CD4-positive, alpha-beta T cell treated with Interleukin-6 at 100 ng/mL for 8 hours (primary cell): ENCODE results near the gene AFDN.

ENCODE experiments used
- DNase-seq: peaks from one replicate; pipeline ENCODE4 v3.0.0-alpha.2; 2020; ENCODE audit warnings: mixed read lengths, low spot score

The AFDN gene

DNA sequence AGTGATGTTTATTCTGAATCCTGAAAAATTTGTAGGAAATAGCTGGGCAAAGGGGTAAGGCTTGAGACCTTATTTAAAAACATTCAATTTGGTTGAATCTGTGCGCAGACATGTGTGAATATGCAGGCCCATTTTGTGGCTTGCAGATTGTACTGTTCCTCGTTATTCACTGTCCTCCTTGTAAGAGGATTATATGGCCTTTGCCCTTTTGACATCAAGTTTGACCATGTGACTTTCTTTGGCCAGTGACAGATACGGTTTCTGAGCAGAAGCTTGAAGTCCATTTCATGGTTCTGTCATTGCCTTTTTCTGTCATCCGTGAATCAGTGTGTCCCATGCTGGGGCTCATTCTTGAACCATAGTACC lies 13.4 kb downstream of the AFDN start:
- DNase-seq, result no peak

- no peak for DNase-seq
These were observed 13.9 kb downstream of the AFDN start for GRCh38 chr6:167840526-167841179.

DNA sequence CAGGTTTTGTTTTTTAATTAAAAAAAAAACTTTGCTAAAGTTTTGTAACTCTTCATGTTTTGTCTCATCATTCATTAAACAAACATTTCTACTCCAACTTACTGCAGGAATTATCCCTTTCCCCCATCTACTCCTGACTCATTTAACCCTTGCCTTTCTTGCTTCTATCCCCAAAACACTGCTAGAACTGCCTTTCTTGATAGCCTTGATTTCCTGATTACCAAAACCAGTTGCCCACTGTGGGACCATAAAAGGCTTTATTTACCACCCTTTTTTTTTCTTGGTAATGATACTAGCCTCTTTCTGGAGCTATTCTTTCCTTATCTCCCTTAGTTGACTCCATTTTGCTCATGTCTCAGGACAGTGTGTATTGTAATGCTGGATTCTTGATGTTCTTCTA lies 15.3 kb downstream of the AFDN start:
- no peak for DNase-seq

GRCh38 chr6:167842457-167842856 lies 15.7 kb downstream of the AFDN start:
- no peak for DNase-seq

DNA sequence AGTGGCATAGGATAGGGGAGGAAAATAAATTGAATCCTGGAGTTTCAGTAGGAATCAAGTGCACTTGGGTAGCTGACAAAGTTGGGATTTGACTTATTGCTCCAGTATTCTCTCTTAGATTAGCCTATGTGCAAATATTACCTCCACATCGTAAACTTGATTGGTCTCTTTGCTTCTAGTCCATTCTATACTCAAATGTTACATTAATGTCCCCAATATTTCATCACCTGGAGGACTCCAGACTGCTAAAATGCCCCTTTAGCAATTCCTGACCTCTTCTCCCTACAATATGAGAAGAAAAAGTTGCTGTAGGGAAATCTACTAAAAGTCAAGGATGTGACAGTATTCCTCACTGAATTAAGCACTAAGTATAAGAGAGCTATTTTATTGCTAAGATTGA lies 16.3 kb downstream of the AFDN start:
- no peak for DNase-seq

GRCh38 chr6:167845856-167846255 lies 19.1 kb downstream of the AFDN start:
- DNase-seq, result no peak

DNA sequence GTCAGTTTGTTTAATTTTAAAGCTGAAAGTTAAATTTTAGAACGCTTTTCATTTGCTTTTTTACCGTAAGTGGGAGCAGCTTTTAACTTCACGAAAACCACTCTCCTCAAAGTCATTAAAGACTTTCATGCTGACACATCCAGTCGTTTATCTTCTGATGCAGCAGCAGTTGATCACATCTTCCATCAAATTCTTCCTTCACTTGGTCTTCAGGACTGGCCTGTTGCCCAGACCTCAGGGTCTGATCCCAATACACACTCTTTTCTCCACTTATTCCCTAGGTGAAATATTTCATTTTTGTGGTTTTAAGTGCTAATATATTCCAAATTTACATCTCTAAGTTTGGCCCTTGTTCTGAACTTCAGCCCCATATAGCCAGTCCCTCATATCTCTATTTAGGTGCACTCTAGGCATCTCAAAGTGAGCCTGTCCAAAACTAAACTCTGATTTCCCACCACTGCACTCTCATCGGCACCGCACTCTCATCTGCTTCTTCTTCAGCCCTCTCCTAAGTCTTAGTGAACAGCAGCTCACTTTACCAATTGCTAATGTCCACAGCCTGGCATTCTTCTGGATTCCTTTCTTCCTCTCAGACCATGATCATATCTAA lies 20.4 kb downstream of the AFDN start:
- DNase-seq, result no peak

DNA sequence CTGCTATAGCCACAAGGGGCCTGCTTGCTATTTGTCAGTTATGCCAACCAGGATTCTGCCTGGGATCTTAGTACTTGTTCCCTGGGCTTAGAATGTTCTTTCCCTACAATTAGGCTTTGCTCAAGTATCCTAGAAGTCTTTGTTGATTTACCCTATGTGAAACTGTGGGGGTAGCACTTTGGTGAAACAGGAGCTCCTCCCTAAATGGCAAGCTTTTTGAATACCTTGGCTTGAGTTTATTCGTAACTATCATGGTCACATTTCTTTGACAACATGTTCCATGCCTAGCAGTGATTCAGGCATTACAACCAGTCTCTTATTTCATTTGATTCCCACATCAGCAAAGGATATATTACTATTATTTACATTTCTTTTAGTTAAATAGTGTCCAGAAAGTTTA lies 21.2 kb downstream of the AFDN start:
- DNase-seq, result no peak

GRCh38 chr6:167848783-167849182 lies 22.1 kb downstream of the AFDN start:
- no peak for DNase-seq

DNA sequence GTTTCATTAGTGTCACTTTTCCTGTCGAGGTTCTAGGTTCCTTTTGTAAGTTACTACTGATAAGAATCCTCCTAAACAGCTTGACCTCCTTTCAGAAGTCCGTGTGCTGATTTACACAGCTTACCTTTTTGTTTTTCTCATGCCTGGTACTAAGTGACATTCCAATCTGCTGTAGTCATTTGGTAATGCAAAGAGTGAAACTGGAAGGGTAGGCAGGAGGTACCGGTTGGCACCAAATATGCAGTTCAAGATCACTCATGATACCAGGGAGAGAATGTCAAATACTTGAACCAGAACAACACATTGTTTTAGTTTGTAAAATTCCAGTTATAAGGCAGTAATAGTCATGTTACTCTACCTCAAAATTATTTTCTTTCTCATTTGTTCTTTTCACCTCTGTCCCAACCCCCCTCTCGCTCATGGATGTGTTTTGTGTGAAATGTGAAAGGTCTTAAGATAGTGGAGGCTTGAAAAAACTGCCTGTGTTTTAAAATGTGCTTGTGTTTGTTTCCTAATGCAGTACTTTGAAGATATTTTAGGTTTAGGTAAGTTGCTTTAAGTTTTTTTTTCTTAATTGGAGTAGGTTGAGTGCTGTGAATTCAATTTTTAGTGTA lies 23.2 kb downstream of the AFDN start:
- DNase-seq, result no peak

- DNase-seq, result no peak
These were observed 24.1 kb downstream of the AFDN start for GRCh38 chr6:167850782-167851181.

DNA sequence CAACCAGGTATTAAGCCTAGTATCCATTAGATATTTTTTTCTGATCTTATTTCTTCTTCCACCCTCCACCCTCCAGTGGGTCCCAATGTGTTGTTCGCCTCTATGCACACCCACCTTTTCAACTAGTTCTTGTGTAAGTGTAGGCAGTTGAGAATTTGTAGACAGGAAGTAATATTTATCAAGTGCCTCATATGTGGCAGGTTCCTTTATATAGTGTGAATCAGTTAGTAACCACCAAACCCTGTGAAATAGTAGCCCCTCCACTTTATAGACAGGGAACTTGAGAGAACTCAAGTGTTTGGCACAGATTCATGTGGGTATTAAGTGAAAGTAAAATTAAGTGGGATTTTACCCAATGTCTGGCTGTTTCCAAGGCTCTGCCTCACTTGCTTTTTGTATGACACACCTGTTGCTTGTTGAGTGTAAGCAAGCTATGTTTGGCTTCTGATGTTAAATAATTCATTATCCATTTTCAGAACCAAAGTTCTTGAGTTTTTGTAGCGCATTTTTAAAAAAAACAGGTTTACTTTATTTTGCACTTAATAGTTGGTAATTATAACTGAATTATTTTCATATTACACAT lies 24.8 kb downstream of the AFDN start:
- no peak for DNase-seq

DNA sequence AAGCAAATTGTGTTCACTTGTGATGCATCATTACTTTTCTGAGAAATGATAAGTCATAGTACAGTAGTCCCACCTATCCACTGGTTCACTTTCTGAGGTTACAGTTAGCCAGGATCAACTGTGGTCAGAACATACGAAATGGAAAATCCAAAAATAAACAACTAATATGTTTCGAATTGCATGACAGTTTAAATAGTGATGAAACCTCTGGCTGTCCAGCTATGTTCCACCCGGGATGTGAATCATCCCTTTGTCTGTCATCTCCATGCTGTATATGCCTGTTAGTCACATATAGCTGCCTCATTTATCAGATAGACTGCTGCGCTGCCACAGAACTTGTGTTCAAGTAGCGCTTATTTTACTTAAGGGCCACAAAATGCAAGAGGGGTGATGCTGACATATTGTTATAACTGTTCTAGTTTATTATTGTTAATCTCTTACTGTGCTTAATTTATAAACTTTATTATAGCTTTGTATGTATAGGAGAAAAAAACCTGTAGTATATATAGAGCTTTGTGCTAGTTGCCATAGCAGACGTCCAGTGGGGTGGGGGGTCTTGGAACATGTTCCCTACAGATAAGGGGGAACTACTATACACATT lies 29.2 kb downstream of the AFDN start:
- DNase-seq, result no peak

DNA sequence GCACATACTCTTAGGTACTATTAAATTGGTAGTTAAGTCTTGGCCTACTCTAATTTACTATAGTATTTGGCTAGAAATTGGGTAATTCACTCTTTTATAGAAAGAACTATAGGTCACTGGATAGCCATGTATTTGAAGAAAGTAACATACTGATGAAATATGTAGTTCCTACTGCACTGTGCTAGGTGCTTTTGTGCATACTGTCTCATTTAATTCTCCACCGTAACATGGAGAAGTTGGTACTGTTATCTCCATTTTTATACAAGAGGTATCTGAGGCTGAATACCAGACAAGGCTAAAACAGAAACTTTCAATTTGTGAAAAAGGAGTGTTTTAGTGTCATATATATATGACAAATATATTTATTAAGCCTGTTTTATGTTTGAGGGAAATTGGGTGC lies 29.8 kb downstream of the AFDN start:
- no peak for DNase-seq

DNA sequence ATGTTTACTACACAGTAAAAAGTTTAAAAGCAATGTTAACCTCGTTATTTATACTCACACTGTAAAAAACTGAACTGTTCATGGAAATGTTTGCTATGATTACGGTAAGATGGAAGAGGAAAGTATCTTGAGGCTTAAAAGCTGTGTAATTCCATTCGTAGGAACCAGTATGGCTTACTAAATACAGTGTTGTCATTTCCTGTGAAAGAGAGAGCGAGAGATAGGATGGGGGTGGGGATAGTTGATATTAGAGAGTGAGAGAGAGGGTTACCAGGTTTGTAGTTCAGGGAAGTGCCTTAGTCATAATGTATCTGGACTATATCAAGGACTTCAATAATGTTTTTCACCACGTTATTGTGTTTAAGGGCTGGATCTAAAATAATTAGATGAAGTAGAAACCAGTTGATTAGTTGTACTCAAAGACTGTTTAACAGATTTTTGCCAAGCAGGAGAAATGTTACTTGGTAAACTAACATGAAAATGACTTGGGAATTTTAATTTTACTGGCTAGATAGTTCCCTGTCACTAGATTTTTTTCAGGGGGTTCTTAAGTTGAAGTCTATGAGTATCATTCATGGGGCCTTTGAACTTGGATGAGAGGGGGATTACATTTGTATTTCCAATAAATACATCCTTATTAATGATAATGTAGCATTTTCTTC lies 30.4 kb downstream of the AFDN start:
- no peak for DNase-seq

- DNase-seq, result no peak
These were observed 31.4 kb downstream of the AFDN start for GRCh38 chr6:167858086-167858591.

DNA sequence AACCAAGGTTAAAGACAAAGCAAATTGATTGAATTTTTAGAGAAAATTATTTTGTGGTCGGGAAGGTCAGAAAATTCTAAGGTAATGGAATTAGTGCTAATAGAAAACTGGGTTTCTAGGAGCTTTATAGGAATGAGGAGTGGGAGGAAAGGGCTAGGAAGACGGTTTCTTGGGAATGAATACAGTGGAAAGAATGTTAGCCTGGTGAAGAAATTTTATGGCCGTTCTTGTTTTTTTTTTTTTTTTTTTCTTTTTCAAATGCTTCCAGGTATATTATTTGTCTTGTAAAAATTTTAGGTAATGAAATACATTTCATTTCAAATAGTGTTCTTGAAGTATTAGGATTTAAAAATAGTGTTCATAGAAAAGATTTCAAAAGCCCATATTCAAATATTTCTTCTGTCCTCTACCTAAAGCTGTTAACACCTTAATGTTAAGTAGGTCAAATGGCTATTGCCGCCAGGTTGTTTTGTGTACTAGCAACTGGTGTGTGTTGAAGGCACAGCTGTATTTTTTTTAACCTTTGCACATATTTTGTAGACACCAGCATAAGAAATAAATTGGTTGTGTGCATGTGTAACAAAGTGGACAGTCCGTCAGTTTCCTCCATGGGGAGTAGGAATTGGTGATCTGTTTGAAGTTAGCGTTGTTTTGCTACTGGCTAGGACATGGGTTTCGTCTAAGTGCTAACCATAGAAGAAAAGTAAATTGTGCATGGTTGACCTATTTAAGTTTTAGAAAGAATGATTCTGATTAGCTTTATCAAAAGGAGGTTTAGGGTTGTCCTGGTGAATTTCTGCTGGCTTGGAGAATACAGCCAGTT lies 32.3 kb downstream of the AFDN start:
- no peak for DNase-seq

DNA sequence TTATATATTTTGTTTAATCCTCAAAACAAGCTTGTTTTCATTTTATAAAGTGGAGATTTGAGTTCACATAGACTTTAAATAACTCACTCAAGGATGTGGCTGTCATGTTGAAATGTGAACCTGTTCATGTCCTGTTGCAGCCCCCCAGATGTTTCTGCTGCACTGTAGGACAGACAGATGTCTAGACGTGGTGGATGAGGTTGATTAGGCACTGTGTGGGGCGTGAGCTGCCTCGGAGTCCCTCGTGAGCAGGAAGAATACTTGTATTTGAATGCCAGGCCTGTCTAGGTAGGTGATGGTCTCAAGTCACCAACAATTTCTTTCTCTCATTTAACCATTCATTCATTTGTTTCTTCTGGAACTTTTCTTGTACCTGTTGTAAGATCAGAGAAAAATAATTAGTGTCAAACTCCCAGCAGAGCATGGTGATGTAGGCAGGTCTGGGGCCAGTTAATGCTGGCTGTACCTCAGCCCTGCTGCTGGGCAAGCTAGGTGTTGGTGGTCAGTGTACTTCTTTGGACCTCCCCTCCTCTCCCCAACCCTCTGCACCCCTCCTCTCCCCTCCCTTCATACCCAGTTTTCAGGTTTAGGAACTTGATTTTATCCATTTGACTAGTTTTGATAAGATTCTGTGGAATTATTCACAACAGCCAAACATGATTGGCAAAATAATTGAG lies 34.0 kb downstream of the AFDN start:
- DNase-seq, result no peak

DNA sequence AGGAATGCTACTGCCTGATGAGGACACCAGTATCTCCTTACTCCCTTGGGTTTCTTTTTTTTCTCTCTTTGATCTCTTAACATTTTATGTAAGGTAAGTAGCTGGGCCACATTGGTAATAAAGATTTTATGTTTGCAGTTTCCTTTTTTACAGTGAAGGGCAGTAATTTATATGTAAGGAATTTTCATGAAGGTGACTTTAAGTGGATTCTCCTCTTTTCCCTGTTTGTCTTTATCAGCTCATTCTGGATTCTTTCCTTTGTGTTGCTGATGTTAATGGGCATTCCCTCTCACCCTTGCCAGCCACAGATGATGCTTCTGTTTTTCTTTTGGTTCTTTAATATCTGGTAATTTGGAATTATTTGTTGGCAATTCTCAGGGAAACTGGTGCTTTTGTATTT lies 34.7 kb downstream of the AFDN start:
- DNase-seq, result no peak

- DNase-seq, result no peak
These were observed 37.2 kb downstream of the AFDN start for GRCh38 chr6:167863897-167864296.

GRCh38 chr6:167866642-167867041 lies 39.9 kb downstream of the AFDN start:
- no peak for DNase-seq
